MM.1S (cell line): ENCODE measurements around the gene WDR76.

ENCODE experiments used
- DNase-seq: peaks from one replicate; pipeline ENCODE4 v3.0.0-alpha.2; 2015
- H2AFZ ChIP-seq: fragments of 300-600 bp; sonication (generic); 2 replicates; pipeline ENCODE4 v1.6.0; 2016; ENCODE audit warnings: antibody characterized with exemption, low read length
- H3F3A ChIP-seq: fragments of 300-600 bp; sonication (generic); 2 replicates; pipeline ENCODE4 v1.6.1; 2016; ENCODE audit warnings: mild to moderate bottlenecking, antibody characterized with exemption, low read length, moderate library complexity, mixed read lengths; ENCODE audit not compliant: insufficient read depth
- H3K27ac ChIP-seq: fragments of 300-600 bp; sonication (generic); 2 replicates; pipeline ENCODE4 v1.5.1; 2016; ENCODE audit warnings: mild to moderate bottlenecking, low read length
- H3K27me3 ChIP-seq: fragments of 300-600 bp; sonication (generic); replicated peaks from 2 replicates; pipeline ENCODE4 v1.6.0; 2016; ENCODE audit warnings: low read length; ENCODE audit not compliant: insufficient read depth
- H3K36me3 ChIP-seq: fragments of 300-600 bp; sonication (generic); replicated peaks from 2 replicates; pipeline ENCODE4 v1.6.1; 2016; ENCODE audit warnings: mild to moderate bottlenecking, low read length, mixed read lengths; ENCODE audit not compliant: insufficient read depth
- H3K4me1 ChIP-seq: fragments of 300-600 bp; sonication (generic); 2 replicates; pipeline ENCODE4 v1.6.1; 2016; ENCODE audit warnings: low read length, mixed read lengths
- H3K4me2 ChIP-seq: fragments of 300-600 bp; sonication (generic); 2 replicates; pipeline ENCODE4 v1.6.0; 2016; ENCODE audit warnings: low read depth, low read length
- H3K4me3 ChIP-seq: fragments of 300-600 bp; sonication (generic); 2 replicates; pipeline ENCODE4 v1.5.1; 2016; ENCODE audit warnings: low read length, mixed read lengths
- H3K79me2 ChIP-seq: fragments of 300-600 bp; sonication (generic); 2 replicates; pipeline ENCODE4 v1.6.1; 2016; ENCODE audit warnings: mixed run types, low read length, mixed read lengths
- H3K9ac ChIP-seq: fragments of 300-600 bp; sonication (generic); 2 replicates; pipeline ENCODE4 v1.6.1; 2016; ENCODE audit warnings: low read length, mixed read lengths
- H3K9me2 ChIP-seq: fragments of 300-600 bp; sonication (generic); replicated peaks from 2 replicates; pipeline ENCODE4 v1.6.1; 2016; ENCODE audit warnings: mild to moderate bottlenecking, low read length, mixed read lengths; ENCODE audit not compliant: insufficient read depth
- H3K9me3 ChIP-seq: fragments of 300-600 bp; sonication (generic); replicated peaks from 2 replicates; pipeline ENCODE4 v1.6.1; 2016; ENCODE audit warnings: mild to moderate bottlenecking, low read length, mixed read lengths; ENCODE audit not compliant: insufficient read depth
- H4K20me1 ChIP-seq: fragments of 300-600 bp; sonication (generic); 2 replicates; pipeline ENCODE4 v1.6.1; 2016; ENCODE audit warnings: mild to moderate bottlenecking, low read length, moderate library complexity, mixed read lengths; ENCODE audit not compliant: insufficient read depth
- EZH2 ChIP-seq: fragments of 300-600 bp; sonication (generic); optimal IDR thresholded peaks from 2 replicates; pipeline ENCODE3; 2017; ENCODE audit warnings: low read depth, mild to moderate bottlenecking, antibody characterized with exemption, low read length, mixed read lengths
- EZH2phosphoT487 ChIP-seq: fragments of 300-600 bp; sonication (generic); IDR thresholded peaks from 2 replicates; pipeline ENCODE4 v1.6.1; 2018; ENCODE audit warnings: antibody characterized with exemption, low read length
- TF ChIP-seq, protein P1 (sequence below): fragments of 300-600 bp; sonication (generic); IDR thresholded peaks from 2 replicates; pipeline ENCODE4 v1.5.1; 2016; ENCODE audit warnings: antibody characterized with exemption, low read length, mixed read lengths

The WDR76 gene

DNA sequence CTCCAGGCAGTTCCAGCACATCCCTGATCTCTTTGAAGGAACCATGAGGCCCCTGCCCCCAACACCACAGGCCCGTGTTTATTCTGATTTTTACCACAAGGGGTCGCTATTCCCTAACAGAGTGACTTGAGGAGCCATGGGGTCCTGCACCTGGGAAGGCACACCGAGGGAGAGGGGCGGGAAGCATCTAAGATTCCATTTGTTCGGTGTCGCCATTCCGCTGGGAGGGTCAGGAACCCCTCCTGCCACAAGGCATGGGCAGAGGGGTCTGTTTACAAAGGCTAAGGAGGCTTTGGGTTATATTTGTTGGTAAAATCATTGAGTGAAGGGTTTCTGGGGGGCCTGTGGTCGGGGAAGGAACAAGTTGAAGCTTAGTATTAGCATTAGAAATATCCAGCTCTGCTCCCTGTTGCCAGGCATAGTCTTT is 77.1 kb downstream of the WDR76 start:
- Histone ChIP-seq H3K9me2 (no peaks in the 10 kb centered on the region), H3K4me3 (no peak overlapping the region; the same call in 1 of the 2 replicates), H3K27me3 (no peaks in the 10 kb centered on the region), H4K20me1 (no peaks in the 10 kb centered on the region), H3K36me3 (no peaks in the 10 kb centered on the region), H3K4me1 (no peaks in the 10 kb centered on the region), H2AFZ (peak overlapping the region; percentile 54; the same call in 1 of the 2 replicates), H3F3A (no peaks in the 10 kb centered on the region), H3K9ac (no peak overlapping the region), H3K9me3 (no peaks in the 10 kb centered on the region), H3K27ac (no peak overlapping the region), H3K79me2 (no peaks in the 10 kb centered on the region), H3K4me2 (peak overlapping the region; percentile 55; the same call in 1 of the 2 replicates)
- peak; percentile 63 for DNase-seq
- TF ChIP-seq, protein P1, sequence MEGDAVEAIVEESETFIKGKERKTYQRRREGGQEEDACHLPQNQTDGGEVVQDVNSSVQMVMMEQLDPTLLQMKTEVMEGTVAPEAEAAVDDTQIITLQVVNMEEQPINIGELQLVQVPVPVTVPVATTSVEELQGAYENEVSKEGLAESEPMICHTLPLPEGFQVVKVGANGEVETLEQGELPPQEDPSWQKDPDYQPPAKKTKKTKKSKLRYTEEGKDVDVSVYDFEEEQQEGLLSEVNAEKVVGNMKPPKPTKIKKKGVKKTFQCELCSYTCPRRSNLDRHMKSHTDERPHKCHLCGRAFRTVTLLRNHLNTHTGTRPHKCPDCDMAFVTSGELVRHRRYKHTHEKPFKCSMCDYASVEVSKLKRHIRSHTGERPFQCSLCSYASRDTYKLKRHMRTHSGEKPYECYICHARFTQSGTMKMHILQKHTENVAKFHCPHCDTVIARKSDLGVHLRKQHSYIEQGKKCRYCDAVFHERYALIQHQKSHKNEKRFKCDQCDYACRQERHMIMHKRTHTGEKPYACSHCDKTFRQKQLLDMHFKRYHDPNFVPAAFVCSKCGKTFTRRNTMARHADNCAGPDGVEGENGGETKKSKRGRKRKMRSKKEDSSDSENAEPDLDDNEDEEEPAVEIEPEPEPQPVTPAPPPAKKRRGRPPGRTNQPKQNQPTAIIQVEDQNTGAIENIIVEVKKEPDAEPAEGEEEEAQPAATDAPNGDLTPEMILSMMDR, result peak; percentile 93
- TF ChIP-seq EZH2phosphoT487 (no peak), EZH2 (no peak)

DNA sequence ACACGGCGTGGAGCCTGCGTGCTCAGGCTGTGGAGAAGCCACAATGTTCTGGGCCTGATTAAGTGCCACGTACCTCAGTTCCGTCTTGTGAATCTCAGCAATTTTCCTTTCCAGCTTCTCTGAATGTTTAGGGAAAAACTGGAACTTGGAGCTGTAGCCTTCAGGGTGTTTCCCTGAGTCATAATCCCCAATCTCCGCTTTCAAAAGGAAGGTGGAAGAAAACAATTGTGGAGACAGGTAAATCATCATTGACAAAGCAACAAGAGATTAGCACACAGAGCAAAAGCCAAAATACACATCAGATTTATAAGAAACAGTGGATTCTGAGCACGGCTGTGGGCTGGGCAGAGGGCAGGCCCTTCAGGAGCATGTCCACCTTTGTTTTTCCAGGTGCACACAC is 79.0 kb downstream of the WDR76 start:
- H3F3A ChIP-seq, result no peaks in the 10 kb centered on the region
- H3K27ac ChIP-seq, result no peak overlapping the region
- H3K4me2 ChIP-seq, result no peak overlapping the region
- no peaks in the 10 kb centered on the region for H4K20me1 ChIP-seq
- H3K4me1 ChIP-seq, result no peaks in the 10 kb centered on the region
- no peak overlapping the region for H3K9ac ChIP-seq
- H3K4me3 ChIP-seq, result no peak overlapping the region
- TF ChIP-seq EZH2phosphoT487 (no peak), EZH2 (no peak)
- TF ChIP-seq, protein P1, result no peak
- H2AFZ ChIP-seq, result no peak overlapping the region
- H3K36me3 ChIP-seq, result no peaks in the 10 kb centered on the region
- H3K27me3 ChIP-seq, result no peaks in the 10 kb centered on the region
- H3K9me2 ChIP-seq, result no peaks in the 10 kb centered on the region
- no peaks in the 10 kb centered on the region for H3K9me3 ChIP-seq
- no peak for DNase-seq
- no peaks in the 10 kb centered on the region for H3K79me2 ChIP-seq

DNA sequence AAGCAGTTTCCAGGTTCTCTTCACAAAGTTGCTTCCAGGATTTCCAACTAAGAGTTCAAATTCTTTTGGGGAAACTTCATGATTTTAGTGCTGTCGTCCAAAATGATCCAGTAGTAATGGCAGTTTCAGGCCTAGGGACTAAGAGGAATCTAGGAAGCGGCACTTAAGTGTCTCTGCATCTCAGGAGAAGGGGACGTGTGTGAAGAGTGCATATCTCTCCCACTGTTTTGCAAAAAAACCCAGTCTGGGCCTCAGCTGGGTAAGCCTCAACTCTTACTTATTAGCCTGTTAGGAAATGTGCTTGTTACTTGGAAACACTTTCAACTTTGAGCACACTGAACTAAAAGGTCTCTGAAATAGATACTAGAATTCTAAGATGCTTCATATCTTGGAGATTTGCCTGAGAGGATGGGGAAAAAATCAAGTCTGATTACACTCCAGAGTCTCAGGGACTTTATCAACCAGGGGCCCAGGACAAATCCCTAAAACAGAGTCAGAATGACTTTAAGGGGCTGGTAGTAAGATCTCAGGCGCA is 81.8 kb downstream of the WDR76 start:
- H3K79me2 ChIP-seq, result no peaks in the 10 kb centered on the region

More for the DNA sequence above, 81.8 kb downstream of the WDR76 start:
- Histone ChIP-seq H3K4me1 (no peaks in the 10 kb centered on the region), H3K9me3 (no peaks in the 10 kb centered on the region), H4K20me1 (no peaks in the 10 kb centered on the region), H3F3A (no peaks in the 10 kb centered on the region), H3K4me3 (no peak overlapping the region), H3K4me2 (no peak overlapping the region), H3K27ac (no peak overlapping the region), H3K36me3 (no peaks in the 10 kb centered on the region), H3K9ac (no peak overlapping the region), H3K9me2 (no peaks in the 10 kb centered on the region), H2AFZ (no peak overlapping the region), H3K27me3 (no peaks in the 10 kb centered on the region)
- no peak for DNase-seq
- TF ChIP-seq, protein P1, result no peak
- TF ChIP-seq EZH2phosphoT487 (no peak), EZH2 (no peak)
